KOPT-K1 (cell line): ENCODE data around the gene BACH2.
"Not testable (repeated sequence)": the region's sequence is repeated elsewhere in the genome, so short reads cannot be mapped to it uniquely, and the experiment has no call there.

Experiments
- H3K27ac ChIP-seq: fragments of 200-600 bp; sonication (generic); 2 replicates; pipeline ENCODE4 v1.5.1; 2016; ENCODE audit warnings: antibody characterized with exemption, mild to moderate bottlenecking, low read depth, low read length; ENCODE audit not compliant: poor library complexity, severe bottlenecking
- H3K36me3 ChIP-seq: fragments of 200-600 bp; sonication (generic); 2 replicates; pipeline ENCODE4 v1.5.1; 2017; ENCODE audit warnings: antibody characterized with exemption, mild to moderate bottlenecking, low read length, moderate library complexity; ENCODE audit not compliant: insufficient read depth
- H3K9me3 ChIP-seq: fragments of 200-600 bp; sonication (generic); 2 replicates; pipeline ENCODE4 v1.5.1; 2017; ENCODE audit warnings: antibody characterized with exemption, low read length, mild to moderate bottlenecking; ENCODE audit not compliant: insufficient read depth, poor library complexity, severe bottlenecking

BACH2 gene

GRCh38 chr6:90144396-90144795, 152.2 kb downstream of the BACH2 start:
- Histone ChIP-seq H3K27ac (no peak overlapping the region), H3K36me3 (no peaks in the 10 kb centered on the region), H3K9me3 (no peaks in the 10 kb centered on the region)

- H3K27ac ChIP-seq = no peak overlapping the region
- H3K9me3 ChIP-seq = no peaks in the 10 kb centered on the region
- H3K36me3 ChIP-seq = no peaks in the 10 kb centered on the region
Observed at GRCh38 chr6:90140683-90141082, 156.0 kb downstream of the BACH2 start.

- Histone ChIP-seq H3K27ac (no peak overlapping the region), H3K9me3 (no peaks in the 10 kb centered on the region), H3K36me3 (no peaks in the 10 kb centered on the region)
Observed at GRCh38 chr6:90139272-90139817, 157.3 kb downstream of the BACH2 start.

GRCh38 chr6:90136837-90137568, 159.6 kb downstream of the BACH2 start:
- H3K36me3 ChIP-seq = no peaks in the 10 kb centered on the region
- H3K9me3 ChIP-seq = no peaks in the 10 kb centered on the region
- no peak overlapping the region for H3K27ac ChIP-seq

- Histone ChIP-seq H3K9me3 (no peaks in the 10 kb centered on the region), H3K27ac (no peak overlapping the region), H3K36me3 (no peaks in the 10 kb centered on the region)
Observed at GRCh38 chr6:90136176-90136575, 160.5 kb downstream of the BACH2 start.

GRCh38 chr6:90135667-90136066, 161.0 kb downstream of the BACH2 start:
- Histone ChIP-seq H3K36me3 (no peaks in the 10 kb centered on the region), H3K27ac (no peak overlapping the region), H3K9me3 (no peaks in the 10 kb centered on the region)

GRCh38 chr6:90133664-90134063, 163.0 kb downstream of the BACH2 start:
- not testable (repeated sequence) for H3K36me3 ChIP-seq, H3K9me3 ChIP-seq, H3K27ac ChIP-seq

- Histone ChIP-seq H3K27ac (no peak overlapping the region), H3K9me3 (no peaks in the 10 kb centered on the region), H3K36me3 (no peaks in the 10 kb centered on the region)
Observed at GRCh38 chr6:90131614-90132423, 164.8 kb downstream of the BACH2 start.

- Histone ChIP-seq H3K9me3 (no peaks in the 10 kb centered on the region), H3K36me3 (no peaks in the 10 kb centered on the region), H3K27ac (no peak overlapping the region)
Observed at GRCh38 chr6:90131125-90131524, 165.5 kb downstream of the BACH2 start.

- not testable (repeated sequence) for H3K36me3 ChIP-seq, H3K27ac ChIP-seq, H3K9me3 ChIP-seq
Observed at GRCh38 chr6:90128687-90129086, 168.0 kb downstream of the BACH2 start.

GRCh38 chr6:90127595-90127994, 169.0 kb downstream of the BACH2 start:
- Histone ChIP-seq H3K36me3 (no peaks in the 10 kb centered on the region), H3K27ac (no peak overlapping the region), H3K9me3 (no peaks in the 10 kb centered on the region)

- no peaks in the 10 kb centered on the region for H3K9me3 ChIP-seq
- no peak overlapping the region for H3K27ac ChIP-seq
- H3K36me3 ChIP-seq = no peaks in the 10 kb centered on the region
Observed at GRCh38 chr6:90126839-90127238, 169.8 kb downstream of the BACH2 start.

GRCh38 chr6:90126181-90126580, 170.5 kb downstream of the BACH2 start:
- no peak overlapping the region for H3K27ac ChIP-seq
- no peaks in the 10 kb centered on the region for H3K36me3 ChIP-seq
- no peaks in the 10 kb centered on the region for H3K9me3 ChIP-seq

GRCh38 chr6:90124874-90125510, 171.7 kb downstream of the BACH2 start:
- H3K27ac ChIP-seq = no peak overlapping the region
- no peaks in the 10 kb centered on the region for H3K36me3 ChIP-seq
- H3K9me3 ChIP-seq = no peaks in the 10 kb centered on the region

- no peaks in the 10 kb centered on the region for H3K9me3 ChIP-seq
- H3K27ac ChIP-seq = no peak overlapping the region
Observed at GRCh38 chr6:90123831-90124230, 172.8 kb downstream of the BACH2 start.

More at GRCh38 chr6:90123831-90124230, 172.8 kb downstream of the BACH2 start:
- H3K36me3 ChIP-seq = no peaks in the 10 kb centered on the region
